Endothelial cell of umbilical vein (primary cell): ENCODE measurements around the gene MTERF1. TPM values are rescaled to one million over a fixed set of nuclear protein-coding genes. Genes with fewer than 3 reads are reported as not detected.

ENCODE experiments used
- BruUV-seq: library from RNA; stranded (reverse); fragments of 400-500 nt; replicated peaks from 2 replicates; lab custom pipeline; 2021; lab: Mats Ljungman, UMichigan
- CTCF ChIA-PET: fragments of 300-600, 350-600 bp; sonication (Branson Sonifier 250); formaldehyde crosslinking; loops from one replicate; lab custom pipeline; 2021; ENCODE audit warnings: antibody characterized with exemption, inconsistent platforms; lab: Charles Lee
- POLR2A ChIA-PET: fragments of 300-600, 350-600 bp; sonication (Branson Sonifier 250); formaldehyde crosslinking; loops from one replicate; lab custom pipeline; 2021; ENCODE audit warnings: antibody characterized with exemption, inconsistent platforms; lab: Charles Lee
- DNase-seq: peaks from one replicate; pipeline ENCODE4 v3.0.0-alpha.2; 2011; ENCODE audit warnings: low read depth, low spot score
- FAIRE-seq: peaks from 2 replicates; lab custom pipeline; 2011; peaks lifted over from hg19 to GRCh38; lab: Jason Lieb, UNC
- H2AFZ ChIP-seq: 2 replicates; pipeline ENCODE4 v1.6.0; 2012; ENCODE audit warnings: low read depth, low read length, control low read depth, inconsistent platforms
- H3K27ac ChIP-seq: 2 replicates; pipeline ENCODE4 v1.5.1; 2011; ENCODE audit warnings: low read depth, mild to moderate bottlenecking, control low read depth, low read length, moderate library complexity; ENCODE audit not compliant: insufficient read depth
- H3K27me3 ChIP-seq, 2 experiments: 2 replicates each; pipeline versions ENCODE4 v1.6.0 to v1.6.1; 2011; ENCODE audit warnings: low read length in 2 of 2, mixed read lengths in 1 of 2; ENCODE audit not compliant: control insufficient read depth in 2 of 2, insufficient read depth in 2 of 2
- H3K36me3 ChIP-seq, 2 experiments: 2 replicates in 1 of 2; 3 replicates in 1 of 2; pipeline ENCODE4 v1.5.1; 2011; ENCODE audit warnings: low read length in 2 of 2, mild to moderate bottlenecking in 1 of 2, moderate library complexity in 1 of 2; ENCODE audit not compliant: control insufficient read depth in 2 of 2, insufficient read depth in 2 of 2; ENCODE audit errors: extremely low read depth in 1 of 2
- H3K4me1 ChIP-seq: 3 replicates; pipeline ENCODE4 v1.5.1; 2011; ENCODE audit warnings: mild to moderate bottlenecking, low read length; ENCODE audit not compliant: control insufficient read depth, insufficient read depth; ENCODE audit errors: extremely low read depth
- H3K4me2 ChIP-seq: 2 replicates; pipeline ENCODE4 v1.6.1; 2011; ENCODE audit warnings: low read length, control low read depth, mixed read lengths; ENCODE audit not compliant: insufficient read depth
- H3K4me3 ChIP-seq, 3 experiments: fragments of 200-600 bp in 1 of 3; sonication (generic), shearing (Covaris generic) in 1 of 3; replicated peaks in 1 of 3; 2 replicates each; pipeline ENCODE4 v1.5.1; 2011 to 2016; ENCODE audit warnings: control low read depth in 3 of 3, low read length in 3 of 3, mild to moderate bottlenecking in 2 of 3, inconsistent platforms in 1 of 3, low read depth in 1 of 3, moderate library complexity in 1 of 3; ENCODE audit not compliant: insufficient read depth in 1 of 3
- H3K79me2 ChIP-seq: 2 replicates; pipeline ENCODE4 v1.6.0; 2012; ENCODE audit warnings: low read length, inconsistent platforms; ENCODE audit not compliant: control insufficient read depth, insufficient read depth
- H3K9ac ChIP-seq: replicated peaks from 2 replicates; pipeline ENCODE3; 2011; ENCODE audit warnings: low read length, control low read depth; ENCODE audit not compliant: insufficient read depth; ENCODE audit errors: extremely low read depth
- H3K9me1 ChIP-seq: replicated peaks from 3 replicates; pipeline ENCODE4 v1.6.0; 2011; ENCODE audit warnings: mild to moderate bottlenecking, low read length; ENCODE audit not compliant: control insufficient read depth, insufficient read depth; ENCODE audit errors: extremely low read depth
- H3K9me3 ChIP-seq: replicated peaks from 2 replicates; pipeline ENCODE4 v1.5.1; 2012; ENCODE audit warnings: low read length, inconsistent platforms; ENCODE audit not compliant: control insufficient read depth, insufficient read depth
- H4K20me1 ChIP-seq: replicated peaks from 2 replicates; pipeline ENCODE3; 2011; ENCODE audit warnings: mild to moderate bottlenecking, low read length; ENCODE audit not compliant: control insufficient read depth, insufficient read depth; ENCODE audit errors: extremely low read depth
- CTCF ChIP-seq, 2 donors: IDR thresholded peaks; 1 replicate in 1 of 2; 2 replicates in 1 of 2; pipeline ENCODE4 v1.5.1; 2011; ENCODE audit warnings: low read length in 2 of 2, mild to moderate bottlenecking in 2 of 2, moderate library complexity in 2 of 2, control low read depth in 1 of 2, inconsistent platforms in 1 of 2, low read depth in 1 of 2; ENCODE audit not compliant: insufficient read depth in 1 of 2; ENCODE audit errors: extremely low read depth in 1 of 2
- EZH2 ChIP-seq: IDR thresholded peaks from 2 replicates; pipeline ENCODE4 v1.6.1; 2012; ENCODE audit warnings: borderline replicate concordance, low read depth, mild to moderate bottlenecking, moderate library complexity, low read length, inconsistent platforms; ENCODE audit not compliant: severe bottlenecking
- MYC ChIP-seq: IDR thresholded peaks from one replicate; pipeline ENCODE4 v1.6.1; 2011; ENCODE audit warnings: mild to moderate bottlenecking, low read depth, low read length
- POLR2A ChIP-seq: IDR thresholded peaks from 2 replicates; pipeline ENCODE4 v1.6.1; 2012; ENCODE audit warnings: low read depth, mild to moderate bottlenecking, control low read depth, low read length
- POLR2AphosphoS5 ChIP-seq: IDR thresholded peaks from 2 replicates; pipeline ENCODE4 v1.6.1; 2012; ENCODE audit warnings: low read depth, mild to moderate bottlenecking, control low read depth, low read length, moderate library complexity; ENCODE audit not compliant: insufficient read depth
- dilution Hi-C: fragments of 300-500 bp; cut with MboI; formaldehyde crosslinking; loops from one replicate; pipeline ENCODE4 v1.15.0; 2019; ENCODE audit warnings: low sequenced_read_pairs; ENCODE audit not compliant: extremely low pct_ligation_motif_present
- intact Hi-C: fragments of 100-400 bp; cut with micrococcal nuclease; formaldehyde crosslinking; loops from one replicate; pipeline ENCODE4 v1.10.0; 2022
- polyA plus RNA-seq, 4 experiments: library from polyadenylated mRNA; depleted of rRNA in 3 of 4; stranded (reverse) in 3 of 4; unstranded in 1 of 4; fragments of >200 nt; gene quantifications; 2 replicates each; pipeline versions ENCODE4 v1.2.1 to v1.2.3, GENCODE V29; 2011 to 2012; ENCODE audit warnings: missing spikeins in 1 of 4
- total RNA-seq: library from RNA; stranded (reverse); gene quantifications from 2 replicates; pipeline ENCODE4 v1.2.3, GENCODE V29; 2021

MTERF1 gene
- total and polyA plus RNA-seq, 2 donors (not counting 3 experiments of a cell fraction or from before 2014, with no cell fraction given): 3.1 to 10.2 TPM

- no peak for FAIRE-seq
- intact Hi-C loops: no loop called here
- CTCF ChIA-PET: interaction anchor here (1.1 kb wide), 1 partner anchor 621 kb away, joined by 3 read pairs; the partner anchor contains the start of gene GATAD1
Observed at GRCh38 chr7:91826377-91826776, 54.1 kb downstream of the MTERF1 start.

More at GRCh38 chr7:91826377-91826776, 54.1 kb downstream of the MTERF1 start:
- dilution Hi-C loops: no loop called here
- Histone ChIP-seq H3K4me3 (no peak overlapping the region), H3K79me2 (no peaks in the 10 kb centered on the region), H3K9me1 (no peaks in the 10 kb centered on the region), H3K27me3 (no peaks in the 10 kb centered on the region), H3K9ac (no peak overlapping the region), H3K4me1 (no peaks in the 10 kb centered on the region), H4K20me1 (no peaks in the 10 kb centered on the region), H2AFZ (no peak overlapping the region), H3K27ac (no peak overlapping the region), H3K9me3 (no peaks in the 10 kb centered on the region), H3K36me3 (no peaks in the 10 kb centered on the region), H3K4me2 (no peak overlapping the region)
- no TSS peak for BruUV-seq
- DNase-seq: no peak
- POLR2A ChIA-PET: no interaction called here
- no peak for TF ChIP-seq POLR2AphosphoS5
- TF ChIP-seq POLR2A: no peak
- TF ChIP-seq CTCF (IDR thresholded peaks at IDR 0.05; ENCODE audit: extremely low read depth in 1 of 2, insufficient read depth in 1 of 2, low read depth in 1 of 2, low read length in 2 of 2): no peak
- TF ChIP-seq EZH2: no peak
- no peak for TF ChIP-seq MYC
